Chondrocyte (in vitro differentiated cells): ENCODE results near the gene VPS41. TPM values are rescaled to one million over a fixed set of nuclear protein-coding genes. Genes with fewer than 3 reads are reported as not detected.

Source experiments
- DNase-seq: peaks from one replicate; pipeline ENCODE4 v3.0.0; 2021; ENCODE audit warnings: mixed read lengths, low spot score
- H3K27ac Mint-ChIP-seq: one replicate; pipeline ENCODE4 v1.8.0; 2021; ENCODE audit warnings: mild to moderate bottlenecking, moderate library complexity, mixed read lengths; ENCODE audit not compliant: unreplicated experiment
- H3K27me3 Mint-ChIP-seq: 2 replicates; pipeline ENCODE4 v1.8.0; 2021; ENCODE audit warnings: low read depth, mixed read lengths
- H3K36me3 Mint-ChIP-seq: 2 replicates; pipeline ENCODE4 v1.8.0; 2021; ENCODE audit warnings: low read depth, mixed read lengths
- H3K4me1 Mint-ChIP-seq: 2 replicates; pipeline ENCODE4 v1.8.0; 2021; ENCODE audit warnings: low read depth, mild to moderate bottlenecking, mixed read lengths
- H3K4me3 Mint-ChIP-seq: one replicate; pipeline ENCODE4 v1.8.0; 2021; ENCODE audit warnings: mild to moderate bottlenecking, moderate library complexity, mixed read lengths; ENCODE audit not compliant: unreplicated experiment
- H3K9me3 Mint-ChIP-seq: 2 replicates; pipeline ENCODE4 v1.8.0; 2021; ENCODE audit warnings: low read depth, mixed read lengths
- total RNA-seq: library from RNA; stranded (reverse); gene quantifications from 3 replicates; pipeline ENCODE4 v1.2.1, GENCODE V29; 2021
- TF ChIP-seq, protein P1 (sequence below): fragments of 200-600 bp; sonication (generic); IDR thresholded peaks from 2 replicates; pipeline ENCODE4 v1.5.0; 2021; ENCODE audit warnings: antibody characterized with exemption, mild to moderate bottlenecking, moderate library complexity

The VPS41 gene
- total RNA-seq, 1 donor from 2014 or later: 83.9 TPM

DNA sequence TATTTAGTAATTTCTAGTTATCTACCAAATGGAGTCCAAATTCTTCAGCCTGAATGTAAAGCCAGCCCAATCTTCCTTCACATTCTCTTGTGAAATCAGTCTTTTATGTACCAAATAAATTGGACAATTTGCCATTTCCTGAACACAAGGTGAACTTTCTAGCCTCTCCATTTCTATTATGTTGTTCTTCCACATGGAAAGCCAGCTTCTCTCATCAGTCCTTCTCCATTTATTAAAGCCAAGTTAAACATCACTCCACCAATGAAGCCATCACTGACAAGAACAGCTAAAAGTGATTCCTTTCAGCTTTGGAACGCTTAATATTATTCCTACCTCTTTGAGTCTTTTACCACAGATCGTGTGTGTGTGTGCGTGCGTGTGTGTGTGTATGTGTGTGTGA lies 88.4 kb downstream of the VPS41 start:
- Mint-ChIP-seq H3K4me1 (peaks cover 16% of the 10 kb centered on the region), H3K4me3 (no peak overlapping the region), H3K27ac (no peak overlapping the region), H3K9me3 (no peaks in the 10 kb centered on the region), H3K36me3 (peaks cover 11% of the 10 kb centered on the region), H3K27me3 (no peaks in the 10 kb centered on the region)
- TF ChIP-seq, protein P1, sequence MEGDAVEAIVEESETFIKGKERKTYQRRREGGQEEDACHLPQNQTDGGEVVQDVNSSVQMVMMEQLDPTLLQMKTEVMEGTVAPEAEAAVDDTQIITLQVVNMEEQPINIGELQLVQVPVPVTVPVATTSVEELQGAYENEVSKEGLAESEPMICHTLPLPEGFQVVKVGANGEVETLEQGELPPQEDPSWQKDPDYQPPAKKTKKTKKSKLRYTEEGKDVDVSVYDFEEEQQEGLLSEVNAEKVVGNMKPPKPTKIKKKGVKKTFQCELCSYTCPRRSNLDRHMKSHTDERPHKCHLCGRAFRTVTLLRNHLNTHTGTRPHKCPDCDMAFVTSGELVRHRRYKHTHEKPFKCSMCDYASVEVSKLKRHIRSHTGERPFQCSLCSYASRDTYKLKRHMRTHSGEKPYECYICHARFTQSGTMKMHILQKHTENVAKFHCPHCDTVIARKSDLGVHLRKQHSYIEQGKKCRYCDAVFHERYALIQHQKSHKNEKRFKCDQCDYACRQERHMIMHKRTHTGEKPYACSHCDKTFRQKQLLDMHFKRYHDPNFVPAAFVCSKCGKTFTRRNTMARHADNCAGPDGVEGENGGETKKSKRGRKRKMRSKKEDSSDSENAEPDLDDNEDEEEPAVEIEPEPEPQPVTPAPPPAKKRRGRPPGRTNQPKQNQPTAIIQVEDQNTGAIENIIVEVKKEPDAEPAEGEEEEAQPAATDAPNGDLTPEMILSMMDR: no peak
- DNase-seq: no peak

DNA sequence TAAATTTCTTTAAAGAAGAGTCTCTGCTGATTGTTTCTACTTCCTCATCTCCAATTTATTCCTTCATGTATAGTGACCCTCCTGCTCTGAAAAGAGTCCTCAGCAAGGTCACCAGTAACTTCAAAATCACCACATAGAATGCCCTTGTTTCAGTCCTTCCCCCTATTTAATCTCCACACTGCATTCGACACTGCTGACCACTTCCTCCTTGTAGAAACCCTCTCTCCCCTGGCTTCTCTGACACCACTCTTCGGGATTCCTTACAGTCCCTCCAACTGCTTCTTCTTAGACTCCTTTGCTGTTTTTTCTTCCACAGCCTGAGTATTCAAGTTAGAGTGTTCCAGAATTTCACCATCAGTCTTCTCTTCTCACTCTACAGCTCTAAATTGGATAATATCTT lies 89.5 kb downstream of the VPS41 start:
- Mint-ChIP-seq H3K4me1 (peaks cover 8% of the 10 kb centered on the region), H3K36me3 (peaks cover 11% of the 10 kb centered on the region)
- TF ChIP-seq, protein P1: no peak

DNA sequence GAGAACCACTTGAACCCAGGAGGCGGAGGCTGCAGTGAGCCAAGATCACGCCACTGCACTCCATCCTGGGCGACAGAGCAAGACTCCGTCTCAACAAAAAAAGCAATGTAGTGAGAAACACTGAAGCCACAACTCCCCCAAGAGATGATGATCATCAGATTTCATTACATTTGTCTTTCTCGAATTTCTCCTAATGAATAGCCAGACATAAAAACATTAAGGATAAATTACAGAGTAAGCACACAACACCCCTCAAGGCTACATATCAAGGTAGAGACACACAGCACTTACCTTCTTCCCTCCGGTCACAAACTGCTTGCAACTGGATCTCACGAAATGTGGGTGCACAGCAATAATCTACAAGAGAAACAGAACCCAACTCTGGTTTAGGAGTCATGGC lies 91.5 kb downstream of the VPS41 start:
- no peaks in the 10 kb centered on the region for H3K27me3 Mint-ChIP-seq
- TF ChIP-seq, protein P1: no peak
- H3K4me1 Mint-ChIP-seq: peaks cover 11% of the 10 kb centered on the region
- H3K4me3 Mint-ChIP-seq: no peak overlapping the region
- H3K36me3 Mint-ChIP-seq: peaks cover 13% of the 10 kb centered on the region
- no peak for DNase-seq
- no peaks in the 10 kb centered on the region for H3K9me3 Mint-ChIP-seq
- H3K27ac Mint-ChIP-seq: no peak overlapping the region

More for the DNA sequence above, 89.5 kb downstream of the VPS41 start:
- no peak overlapping the region for H3K4me3 Mint-ChIP-seq
- H3K27me3 Mint-ChIP-seq: no peaks in the 10 kb centered on the region
- H3K9me3 Mint-ChIP-seq: no peaks in the 10 kb centered on the region
- H3K27ac Mint-ChIP-seq: no peak overlapping the region
- DNase-seq: no peak

DNA sequence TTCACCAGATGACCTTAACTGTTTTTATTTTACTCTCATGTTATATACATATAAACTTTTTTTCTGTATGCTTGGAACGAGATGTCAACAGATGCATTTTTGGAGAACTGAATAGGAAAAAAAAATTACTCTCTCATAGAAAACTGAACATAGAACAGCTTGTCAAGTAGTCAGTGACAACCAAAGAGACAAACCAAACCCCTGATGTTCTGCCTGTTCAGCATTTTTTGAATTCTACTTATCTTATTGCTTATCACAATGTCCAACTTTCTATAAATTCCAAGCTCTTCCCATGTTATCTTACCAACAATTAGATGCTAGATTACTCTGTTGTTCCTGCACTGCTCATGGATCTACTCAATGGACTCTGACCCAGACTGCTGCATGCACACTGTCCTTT lies 95.2 kb downstream of the VPS41 start:
- Mint-ChIP-seq H3K9me3 (no peaks in the 10 kb centered on the region), H3K36me3 (peaks cover 13% of the 10 kb centered on the region), H3K4me1 (peaks cover 12% of the 10 kb centered on the region), H3K4me3 (no peak overlapping the region), H3K27me3 (no peaks in the 10 kb centered on the region), H3K27ac (no peak overlapping the region)
- TF ChIP-seq, protein P1: no peak
- no peak for DNase-seq

DNA sequence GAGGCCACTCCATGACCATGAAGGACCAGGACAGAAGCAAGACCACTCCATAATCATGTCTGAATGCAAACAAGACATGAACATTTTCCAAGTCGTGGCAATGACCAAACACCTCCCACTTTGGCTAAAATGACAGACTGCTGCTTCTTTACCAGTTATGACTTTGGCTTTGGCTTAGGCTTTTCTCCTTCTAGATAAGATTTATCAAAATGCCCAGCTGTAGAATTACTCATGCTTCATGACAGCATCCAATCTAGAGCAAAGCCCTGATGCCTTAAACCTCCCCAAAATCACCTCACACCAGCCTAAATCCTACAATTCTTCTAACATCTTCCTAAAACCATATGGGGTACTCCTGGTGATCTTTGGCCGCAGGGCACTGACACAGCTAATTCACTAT lies 102.1 kb downstream of the VPS41 start:
- H3K9me3 Mint-ChIP-seq: no peaks in the 10 kb centered on the region
- no peak overlapping the region for H3K27ac Mint-ChIP-seq
- H3K4me3 Mint-ChIP-seq: no peak overlapping the region
- no peaks in the 10 kb centered on the region for H3K27me3 Mint-ChIP-seq
- H3K4me1 Mint-ChIP-seq: peaks cover 8% of the 10 kb centered on the region
- H3K36me3 Mint-ChIP-seq: peaks cover 3% of the 10 kb centered on the region
- no peak for DNase-seq
- TF ChIP-seq, protein P1: no peak
